PC-9 (cell line): ENCODE results near the gene SOS1. TPM values are rescaled to one million over a fixed set of nuclear protein-coding genes. Genes with fewer than 3 reads are reported as not detected.

Experiments
- BruUV-seq: library from RNA; stranded (reverse); fragments of 400-500 nt; replicated peaks from 2 replicates; lab custom pipeline; 2021; lab: Mats Ljungman, UMichigan
- CTCF ChIA-PET: fragments of 300-600 bp; sonication (Branson Sonifier 250); formaldehyde crosslinking; loops from one replicate; lab custom pipeline; 2022; ENCODE audit warnings: antibody characterized with exemption; lab: Charles Lee
- POLR2A ChIA-PET: fragments of 300-600 bp; sonication (Branson Sonifier 250); formaldehyde crosslinking; loops from one replicate; lab custom pipeline; 2022; ENCODE audit warnings: antibody characterized with exemption; ENCODE audit not compliant: unreplicated experiment; lab: Charles Lee
- DNase-seq, 2 experiments: peaks; one replicate each; pipeline versions ENCODE4 v3.0.0 to v3.0.0-alpha.2; 2015 to 2022; ENCODE audit warnings: mixed read lengths in 1 of 2
- H2AFZ ChIP-seq: fragments of 200-600 bp; sonication (generic); 2 replicates; pipeline ENCODE4 v1.8.1; 2017; ENCODE audit warnings: antibody characterized with exemption
- H3F3A ChIP-seq: fragments of 200-600 bp; sonication (generic); 2 replicates; pipeline ENCODE4 v1.8.1; 2017; ENCODE audit warnings: antibody characterized with exemption, mild to moderate bottlenecking, low read depth; ENCODE audit not compliant: insufficient read depth
- H3K27ac ChIP-seq: fragments of 200-600 bp; sonication (generic); 2 replicates; pipeline ENCODE4 v1.6.1; 2016; ENCODE audit warnings: mixed run types
- H3K27me3 ChIP-seq: fragments of 200-600 bp; sonication (generic); 2 replicates; pipeline ENCODE4 v1.6.1; 2016; ENCODE audit warnings: low read depth, mixed run types; ENCODE audit not compliant: insufficient read depth
- H3K36me3 ChIP-seq: fragments of 200-600 bp; sonication (generic); 2 replicates; pipeline ENCODE4 v1.6.1; 2016; ENCODE audit warnings: low read depth, mixed run types
- H3K4me1 ChIP-seq: fragments of 200-600 bp; sonication (generic); replicated peaks from 2 replicates; pipeline ENCODE4 v1.6.1; 2016; ENCODE audit warnings: mixed run types; ENCODE audit not compliant: insufficient read depth
- H3K4me2 ChIP-seq: fragments of 200-600 bp; sonication (generic); 2 replicates; pipeline ENCODE4 v1.6.1; 2017; ENCODE audit warnings: mixed run types
- H3K4me3 ChIP-seq: fragments of 200-600 bp; sonication (generic); 2 replicates; pipeline ENCODE4 v1.6.1; 2016; ENCODE audit warnings: mixed run types
- H3K79me2 ChIP-seq: fragments of 200-600 bp; sonication (generic); 2 replicates; pipeline ENCODE4 v1.6.1; 2017; ENCODE audit warnings: low read depth, mixed run types
- H3K9me2 ChIP-seq: fragments of 200-600 bp; sonication (generic); 2 replicates; pipeline ENCODE4 v1.8.1; 2017; ENCODE audit warnings: mild to moderate bottlenecking; ENCODE audit not compliant: insufficient read depth
- H3K9me3 ChIP-seq: fragments of 200-600 bp; sonication (generic); 2 replicates; pipeline ENCODE4 v1.8.1; 2016; ENCODE audit warnings: low read depth; ENCODE audit not compliant: insufficient read depth
- H4K20me1 ChIP-seq: fragments of 200-600 bp; sonication (generic); 2 replicates; pipeline ENCODE4 v1.8.1; 2017; ENCODE audit not compliant: insufficient read depth
- EZH2 ChIP-seq: fragments of 200-600 bp; sonication (generic); IDR thresholded peaks from 2 replicates; pipeline ENCODE4 v1.8.0; 2017; ENCODE audit warnings: antibody characterized with exemption, low read depth
- intact Hi-C: fragments of 100-400 bp; cut with micrococcal nuclease; formaldehyde crosslinking; loops from one replicate; pipeline ENCODE4 v1.10.0; 2022; ENCODE audit not compliant: unreplicated experiment
- total RNA-seq: library from RNA; stranded (reverse); gene quantifications from 2 replicates; pipeline ENCODE4 v1.2.3, GENCODE V29; 2021
- TF ChIP-seq, protein P1 (sequence below): fragments of 200-600 bp; sonication (generic); conservative IDR thresholded peaks from 2 replicates; pipeline ENCODE4 v1.6.1; 2017; ENCODE audit warnings: mixed run types, antibody characterized with exemption, mild to moderate bottlenecking, moderate library complexity

Gene SOS1
- total RNA-seq, 1 experiment from 2014 or later = 34.7 TPM

DNA sequence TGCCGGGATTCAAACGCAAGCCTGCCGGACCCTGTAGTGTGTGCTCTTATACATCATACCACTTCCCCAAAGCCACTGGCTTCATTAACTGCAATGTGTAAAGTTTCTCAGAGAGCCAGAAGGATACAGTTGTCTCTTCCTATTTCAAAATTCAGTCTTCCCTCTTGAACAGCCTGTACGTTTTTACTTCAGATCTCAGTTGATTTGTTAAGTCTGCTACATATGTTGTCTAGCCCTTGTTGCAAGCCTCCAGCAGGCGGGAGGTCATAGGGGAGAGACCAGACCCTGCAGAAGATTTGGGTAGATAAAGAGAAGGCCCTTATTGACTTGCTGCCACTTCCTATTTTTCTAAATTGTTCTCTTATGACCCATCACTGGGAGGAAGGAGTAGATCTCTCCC is 174.9 kb downstream of the SOS1 start:
- no peak overlapping the region for H2AFZ ChIP-seq
- H3K79me2 ChIP-seq = no peaks in the 10 kb centered on the region
- no TSS peak for BruUV-seq
- no peaks in the 10 kb centered on the region for H3K9me2 ChIP-seq
- ChIA-PET CTCF (no interaction called here), POLR2A (no interaction called here)
- no peaks in the 10 kb centered on the region for H3K9me3 ChIP-seq
- no peaks in the 10 kb centered on the region; the same call in 1 of the 2 replicates for H4K20me1 ChIP-seq
- H3K36me3 ChIP-seq = no peaks in the 10 kb centered on the region
- DNase-seq = no peak
- no peak overlapping the region for H3K27ac ChIP-seq
- no peaks in the 10 kb centered on the region for H3K27me3 ChIP-seq
- peaks cover 22% of the 10 kb centered on the region for H3F3A ChIP-seq
- no peak for TF ChIP-seq EZH2
- TF ChIP-seq, protein P1, sequence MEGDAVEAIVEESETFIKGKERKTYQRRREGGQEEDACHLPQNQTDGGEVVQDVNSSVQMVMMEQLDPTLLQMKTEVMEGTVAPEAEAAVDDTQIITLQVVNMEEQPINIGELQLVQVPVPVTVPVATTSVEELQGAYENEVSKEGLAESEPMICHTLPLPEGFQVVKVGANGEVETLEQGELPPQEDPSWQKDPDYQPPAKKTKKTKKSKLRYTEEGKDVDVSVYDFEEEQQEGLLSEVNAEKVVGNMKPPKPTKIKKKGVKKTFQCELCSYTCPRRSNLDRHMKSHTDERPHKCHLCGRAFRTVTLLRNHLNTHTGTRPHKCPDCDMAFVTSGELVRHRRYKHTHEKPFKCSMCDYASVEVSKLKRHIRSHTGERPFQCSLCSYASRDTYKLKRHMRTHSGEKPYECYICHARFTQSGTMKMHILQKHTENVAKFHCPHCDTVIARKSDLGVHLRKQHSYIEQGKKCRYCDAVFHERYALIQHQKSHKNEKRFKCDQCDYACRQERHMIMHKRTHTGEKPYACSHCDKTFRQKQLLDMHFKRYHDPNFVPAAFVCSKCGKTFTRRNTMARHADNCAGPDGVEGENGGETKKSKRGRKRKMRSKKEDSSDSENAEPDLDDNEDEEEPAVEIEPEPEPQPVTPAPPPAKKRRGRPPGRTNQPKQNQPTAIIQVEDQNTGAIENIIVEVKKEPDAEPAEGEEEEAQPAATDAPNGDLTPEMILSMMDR = no peak
- H3K4me3 ChIP-seq = no peak overlapping the region
- peaks cover 21% of the 10 kb centered on the region for H3K4me1 ChIP-seq
- H3K4me2 ChIP-seq = no peak overlapping the region
- intact Hi-C loops = no loop called here

DNA sequence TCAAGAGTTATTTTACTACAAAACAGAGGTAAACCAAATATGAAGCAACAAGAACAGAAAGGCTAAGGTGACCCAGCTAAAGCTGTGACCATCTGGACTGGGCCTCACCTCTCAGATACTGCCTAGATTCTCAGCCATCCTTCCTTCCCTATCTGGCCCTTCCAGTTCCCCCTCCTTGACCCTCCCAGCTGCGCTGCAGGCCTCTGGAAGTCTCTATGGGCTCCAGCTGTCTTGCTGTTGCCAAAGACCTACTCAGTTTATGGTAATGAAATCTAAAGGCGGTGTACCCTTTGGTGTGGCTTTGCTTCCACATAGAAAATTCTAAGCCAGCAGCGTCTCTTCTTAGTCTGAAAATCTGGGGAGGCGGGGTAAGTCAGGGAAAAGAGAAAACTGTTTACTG is 175.5 kb downstream of the SOS1 start:
- intact Hi-C loops = no loop called here
- no peaks in the 10 kb centered on the region for H3K79me2 ChIP-seq
- no TSS peak for BruUV-seq

DNA sequence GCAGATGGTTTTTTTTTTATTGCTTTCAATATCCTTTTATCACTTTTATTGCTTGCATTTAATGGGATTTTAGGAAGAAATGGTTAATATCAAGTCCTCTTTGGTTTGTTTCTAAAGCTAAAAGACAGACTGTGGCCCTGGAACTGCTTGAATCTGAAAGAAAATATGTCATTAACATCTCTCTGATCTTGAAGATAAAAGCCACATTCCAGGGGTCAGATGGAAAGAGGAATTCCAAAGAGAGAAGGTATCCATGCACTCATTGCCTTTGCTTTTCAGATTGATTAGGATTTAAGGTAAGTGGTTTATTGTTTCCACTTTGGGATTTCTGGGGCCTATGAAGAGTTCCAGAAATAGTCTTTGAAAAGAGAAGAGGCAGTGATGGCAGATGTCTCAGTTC is 177.1 kb downstream of the SOS1 start:
- no peak for TF ChIP-seq EZH2
- TF ChIP-seq, protein P1 = no peak
- Histone ChIP-seq H4K20me1 (no peaks in the 10 kb centered on the region; the same call in 1 of the 2 replicates), H3K27me3 (no peaks in the 10 kb centered on the region), H3F3A (peaks cover 22% of the 10 kb centered on the region), H3K27ac (no peak overlapping the region), H3K79me2 (no peaks in the 10 kb centered on the region), H3K4me2 (no peak overlapping the region), H3K4me1 (peaks cover 21% of the 10 kb centered on the region), H3K9me2 (no peaks in the 10 kb centered on the region), H3K36me3 (no peaks in the 10 kb centered on the region), H3K9me3 (no peaks in the 10 kb centered on the region), H2AFZ (no peak overlapping the region), H3K4me3 (no peak overlapping the region)
- BruUV-seq = no TSS peak
- ChIA-PET CTCF (no interaction called here), POLR2A (no interaction called here)
- no peak for DNase-seq
- intact Hi-C loops = no loop called here

More for the DNA sequence above, 175.5 kb downstream of the SOS1 start:
- ChIA-PET POLR2A (no interaction called here), CTCF (no interaction called here)
- Histone ChIP-seq H3K9me2 (no peaks in the 10 kb centered on the region), H3K4me1 (peaks cover 21% of the 10 kb centered on the region), H3K36me3 (no peaks in the 10 kb centered on the region), H3K4me3 (no peak overlapping the region), H3K4me2 (no peak overlapping the region), H3K27ac (no peak overlapping the region), H3F3A (peaks cover 22% of the 10 kb centered on the region), H4K20me1 (no peaks in the 10 kb centered on the region; the same call in 1 of the 2 replicates), H2AFZ (no peak overlapping the region), H3K27me3 (no peaks in the 10 kb centered on the region), H3K9me3 (no peaks in the 10 kb centered on the region)
- TF ChIP-seq, protein P1 = no peak
- no peak for TF ChIP-seq EZH2
- no peak for DNase-seq
